ENCODE results near the gene PTPN18.

The PTPN18 gene

DNA sequence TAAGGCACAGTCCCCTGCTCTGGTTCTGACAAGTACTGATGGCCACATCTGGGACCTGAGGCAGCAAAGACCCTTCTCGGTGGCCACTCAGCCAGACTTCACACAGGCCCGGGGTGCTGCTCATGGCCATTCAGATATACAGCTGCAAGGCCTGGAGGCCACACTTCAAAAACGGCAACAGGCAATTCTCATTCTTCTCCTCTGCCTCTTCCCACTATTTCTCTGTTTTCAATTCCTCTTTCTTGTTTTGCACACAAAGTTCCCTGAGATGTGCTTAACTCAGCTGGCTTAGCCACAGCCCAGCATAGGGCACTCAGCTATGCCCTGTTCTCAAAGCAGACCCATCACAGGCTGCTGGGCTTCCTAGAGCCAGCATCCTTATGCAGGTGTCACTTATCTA, 29.9 kb downstream of the PTPN18 start:
- in situ Hi-C loops (cut with HindIII; ENCODE audit: low sequenced_read_pairs), result no loop called here
- DNase-seq (ENCODE audit: low read depth, low spot score), result no peak
- TF ChIP-seq, protein P1, sequence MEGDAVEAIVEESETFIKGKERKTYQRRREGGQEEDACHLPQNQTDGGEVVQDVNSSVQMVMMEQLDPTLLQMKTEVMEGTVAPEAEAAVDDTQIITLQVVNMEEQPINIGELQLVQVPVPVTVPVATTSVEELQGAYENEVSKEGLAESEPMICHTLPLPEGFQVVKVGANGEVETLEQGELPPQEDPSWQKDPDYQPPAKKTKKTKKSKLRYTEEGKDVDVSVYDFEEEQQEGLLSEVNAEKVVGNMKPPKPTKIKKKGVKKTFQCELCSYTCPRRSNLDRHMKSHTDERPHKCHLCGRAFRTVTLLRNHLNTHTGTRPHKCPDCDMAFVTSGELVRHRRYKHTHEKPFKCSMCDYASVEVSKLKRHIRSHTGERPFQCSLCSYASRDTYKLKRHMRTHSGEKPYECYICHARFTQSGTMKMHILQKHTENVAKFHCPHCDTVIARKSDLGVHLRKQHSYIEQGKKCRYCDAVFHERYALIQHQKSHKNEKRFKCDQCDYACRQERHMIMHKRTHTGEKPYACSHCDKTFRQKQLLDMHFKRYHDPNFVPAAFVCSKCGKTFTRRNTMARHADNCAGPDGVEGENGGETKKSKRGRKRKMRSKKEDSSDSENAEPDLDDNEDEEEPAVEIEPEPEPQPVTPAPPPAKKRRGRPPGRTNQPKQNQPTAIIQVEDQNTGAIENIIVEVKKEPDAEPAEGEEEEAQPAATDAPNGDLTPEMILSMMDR (IDR thresholded peaks at IDR 0.05; ENCODE audit: low read depth, low read length), result no peak
- no peak overlapping the region for H3K4me3 ChIP-seq (ENCODE audit: low read depth, low read length)

DNA sequence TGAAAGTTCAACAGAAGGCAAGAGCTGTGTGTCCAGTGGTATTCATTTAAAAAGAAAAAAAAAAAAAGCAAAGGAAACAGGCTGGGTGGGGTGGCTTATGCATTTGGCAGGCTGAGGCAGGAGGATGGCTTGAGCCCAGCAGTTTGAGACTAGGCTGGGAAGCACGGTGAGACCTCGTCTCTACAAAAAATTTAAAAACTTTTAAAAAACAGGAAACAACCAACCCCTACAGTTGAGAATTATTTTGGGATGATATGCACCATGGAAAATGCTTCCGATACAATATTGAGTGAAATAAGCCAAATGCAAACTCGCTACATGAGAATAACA, 31.2 kb downstream of the PTPN18 start:
- H3K4me3 ChIP-seq (ENCODE audit: low read depth, low read length), result no peak overlapping the region
- in situ Hi-C loops (cut with HindIII; ENCODE audit: low sequenced_read_pairs), result no loop called here
- DNase-seq (ENCODE audit: low read depth, low spot score), result no peak
- TF ChIP-seq, protein P1 (IDR thresholded peaks at IDR 0.05; ENCODE audit: low read depth, low read length), result no peak

GRCh38 chr2:130387804-130388203, 31.9 kb downstream of the PTPN18 start:
- DNase-seq (ENCODE audit: low read depth, low spot score), result no peak
- in situ Hi-C loops (cut with HindIII; ENCODE audit: low sequenced_read_pairs), result no loop called here
- TF ChIP-seq, protein P1 (IDR thresholded peaks at IDR 0.05; ENCODE audit: low read depth, low read length), result no peak
- no peak overlapping the region for H3K4me3 ChIP-seq (ENCODE audit: low read depth, low read length)

- no peak for DNase-seq (ENCODE audit: low read depth, low spot score)
- TF ChIP-seq, protein P1 (IDR thresholded peaks at IDR 0.05; ENCODE audit: low read depth, low read length), result no peak
- in situ Hi-C loops (cut with HindIII; ENCODE audit: low sequenced_read_pairs), result no loop called here
- H3K4me3 ChIP-seq (ENCODE audit: low read depth, low read length), result no peak overlapping the region
These were observed 32.5 kb downstream of the PTPN18 start for GRCh38 chr2:130388221-130388907.

- H3K4me3 ChIP-seq (ENCODE audit: low read depth, low read length), result no peak overlapping the region
- TF ChIP-seq, protein P1 (IDR thresholded peaks at IDR 0.05; ENCODE audit: low read depth, low read length), result no peak
- no peak for DNase-seq (ENCODE audit: low read depth, low spot score)
- in situ Hi-C loops (cut with HindIII; ENCODE audit: low sequenced_read_pairs), result no loop called here
These were observed 33.5 kb downstream of the PTPN18 start for GRCh38 chr2:130389358-130389757.

DNA sequence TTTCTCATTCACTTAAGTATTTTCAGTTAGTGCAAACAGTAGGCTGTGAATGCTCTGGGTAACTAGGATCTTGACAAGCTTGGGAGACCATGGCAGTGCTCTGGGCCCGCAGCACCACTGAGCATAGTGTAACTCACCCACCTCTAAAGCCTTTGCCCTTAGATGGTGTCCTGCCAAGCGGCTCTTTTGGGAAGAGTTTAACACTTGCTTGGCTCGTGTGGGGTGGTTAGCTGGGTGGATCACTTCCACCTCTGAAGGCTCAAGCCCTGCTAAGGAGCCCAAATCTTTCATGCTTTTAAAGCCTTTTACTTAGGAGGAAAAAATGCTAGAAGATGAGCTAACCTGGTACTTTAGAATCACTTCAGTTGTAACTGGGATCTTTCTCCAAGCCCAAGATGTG, 33.9 kb downstream of the PTPN18 start:
- no peak for DNase-seq (ENCODE audit: low read depth, low spot score)
- in situ Hi-C loops (cut with HindIII; ENCODE audit: low sequenced_read_pairs), result no loop called here
- TF ChIP-seq, protein P1 (IDR thresholded peaks at IDR 0.05; ENCODE audit: low read depth, low read length), result no peak
- no peak overlapping the region for H3K4me3 ChIP-seq (ENCODE audit: low read depth, low read length)
